Fibroblast of the aortic adventitia (primary cell): ENCODE data around the gene S100A10. TPM values are rescaled to one million over a fixed set of nuclear protein-coding genes. Genes with fewer than 3 reads are reported as not detected.

Source experiments
- DNase-seq: peaks from one replicate; pipeline ENCODE4 v3.0.0-alpha.2; 2010; ENCODE audit warnings: low read depth
- H3K4me3 ChIP-seq: 2 replicates; pipeline ENCODE4 v1.5.1; 2011; ENCODE audit warnings: low read depth, mild to moderate bottlenecking, control low read depth, low read length, moderate library complexity
- CTCF ChIP-seq: IDR thresholded peaks from 2 replicates; pipeline ENCODE4 v1.5.1; 2011; ENCODE audit warnings: mild to moderate bottlenecking, low read length, control low read depth, inconsistent platforms; ENCODE audit not compliant: insufficient read depth
- total RNA-seq: library from RNA; depleted of rRNA; stranded (reverse); fragments of >200 nt; gene quantifications from 2 replicates; pipeline ENCODE4 v1.2.3, GENCODE V29; 2012; ENCODE audit warnings: low replicate concordance

The S100A10 gene
- total RNA-seq, 1 donor, result 340 TPM

DNA sequence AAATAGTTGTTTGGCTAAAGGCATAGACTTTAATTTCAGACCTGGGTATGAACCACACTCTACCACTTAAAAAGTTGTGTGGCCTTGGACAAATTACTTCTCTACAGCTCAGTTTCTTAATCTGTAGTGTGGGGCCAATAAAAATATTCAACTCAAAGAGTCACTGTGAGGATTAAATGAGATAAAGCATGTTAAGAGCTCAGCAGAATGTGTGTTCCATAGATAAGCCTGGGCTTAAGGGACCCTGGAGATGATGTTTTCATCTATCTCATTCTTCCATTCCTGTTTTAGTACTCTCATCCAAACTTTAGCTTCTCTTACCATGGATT, 17.7 kb downstream of the S100A10 start:
- TF ChIP-seq CTCF, result no peak
- DNase-seq, result no peak
- H3K4me3 ChIP-seq, result no peak overlapping the region

DNA sequence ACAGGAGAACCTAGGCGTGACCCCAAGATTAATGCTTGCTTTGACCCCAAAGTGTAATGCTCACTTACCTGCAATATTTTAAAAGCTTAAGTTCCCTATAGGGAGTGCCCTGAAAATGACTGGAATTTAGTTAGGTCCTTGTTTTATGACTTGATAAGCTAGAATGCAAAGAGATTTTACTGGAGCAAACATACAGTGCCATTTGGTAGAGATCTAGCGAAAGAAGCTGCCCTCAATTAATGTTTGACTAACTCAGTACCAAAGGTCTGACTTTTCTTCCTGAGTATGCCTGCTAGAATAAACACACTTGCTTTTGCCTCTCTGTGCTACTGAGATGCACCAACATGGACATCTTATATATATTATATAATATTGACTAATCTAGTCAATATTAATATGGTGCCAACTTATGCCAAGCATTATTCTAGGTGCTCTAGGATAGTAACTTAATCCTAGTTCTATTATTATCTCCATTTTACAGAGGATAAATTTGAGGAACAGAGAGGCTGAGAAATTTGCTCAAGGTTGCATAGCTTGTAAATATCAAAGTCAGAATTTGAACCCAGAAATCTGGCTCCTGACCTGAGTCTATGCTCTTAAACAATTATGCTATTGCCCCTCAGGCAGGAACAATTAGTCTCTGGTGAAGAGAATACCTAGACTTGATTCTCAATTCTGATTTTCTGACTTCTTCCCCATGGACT, 18.2 kb downstream of the S100A10 start:
- no peak for DNase-seq
- no peak overlapping the region for H3K4me3 ChIP-seq
- no peak for TF ChIP-seq CTCF

- peak; percentile 72 for DNase-seq
- no peak overlapping the region for H3K4me3 ChIP-seq
- TF ChIP-seq CTCF, result no peak
Observed at GRCh38 chr1:151972542-151973248, 21.0 kb downstream of the S100A10 start.

DNA sequence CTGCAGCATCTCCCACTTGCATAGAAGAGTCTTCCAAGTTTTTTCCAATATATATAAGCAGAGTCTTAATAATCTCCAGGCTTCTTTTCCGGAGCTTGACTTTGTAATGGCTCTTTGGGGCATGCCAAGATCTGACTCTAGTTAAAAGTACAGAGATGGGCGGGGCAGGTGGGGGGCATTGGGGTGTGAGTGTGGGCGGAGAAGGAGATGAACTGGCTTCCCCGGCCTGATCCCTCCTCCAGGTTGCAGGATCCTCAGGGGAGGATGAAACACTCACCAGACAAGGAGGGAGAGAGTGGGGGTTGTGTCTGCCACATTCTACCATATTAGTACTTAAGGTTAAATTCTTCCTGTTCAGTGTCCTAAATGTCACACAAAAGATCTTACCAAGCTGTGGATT, 23.0 kb downstream of the S100A10 start:
- no peak for TF ChIP-seq CTCF
- DNase-seq, result peak; percentile 52
- H3K4me3 ChIP-seq, result no peak overlapping the region

- DNase-seq, result no peak
- no peak overlapping the region for H3K4me3 ChIP-seq
- no peak for TF ChIP-seq CTCF
Observed at GRCh38 chr1:151970128-151970527, 23.5 kb downstream of the S100A10 start.

GRCh38 chr1:151968791-151969399, 24.8 kb downstream of the S100A10 start:
- H3K4me3 ChIP-seq, result no peak overlapping the region
- TF ChIP-seq CTCF, result no peak
- no peak for DNase-seq
